Right lung (tissue), 5 donors: ENCODE results near the gene ACOT11. TPM values are rescaled to one million over a fixed set of nuclear protein-coding genes. Genes with fewer than 3 reads are reported as not detected.
"Not testable (repeated sequence)": the region's sequence is repeated elsewhere in the genome, so short reads cannot be mapped to it uniquely, and the experiment has no call there.

Experiments used
- DNase-seq, 2 donors: peaks; one replicate each; pipeline ENCODE4 v3.0.0-alpha.2; 2013
- polyA plus RNA-seq, 5 donors: library from polyadenylated mRNA; unstranded; fragments of 120-200 nt; gene quantifications; one replicate each; pipeline versions ENCODE4 v1.2.1 to v1.2.3, GENCODE V29; 2013; ENCODE audit warnings: inconsistent platforms in 1 of 5, low replicate concordance in 1 of 5; ENCODE audit not compliant: insufficient read length in 5 of 5, insufficient read depth in 1 of 5

The ACOT11 gene
- polyA plus RNA-seq, 5 donors = 8.6 to 15.1 (median 9.9) TPM

DNA sequence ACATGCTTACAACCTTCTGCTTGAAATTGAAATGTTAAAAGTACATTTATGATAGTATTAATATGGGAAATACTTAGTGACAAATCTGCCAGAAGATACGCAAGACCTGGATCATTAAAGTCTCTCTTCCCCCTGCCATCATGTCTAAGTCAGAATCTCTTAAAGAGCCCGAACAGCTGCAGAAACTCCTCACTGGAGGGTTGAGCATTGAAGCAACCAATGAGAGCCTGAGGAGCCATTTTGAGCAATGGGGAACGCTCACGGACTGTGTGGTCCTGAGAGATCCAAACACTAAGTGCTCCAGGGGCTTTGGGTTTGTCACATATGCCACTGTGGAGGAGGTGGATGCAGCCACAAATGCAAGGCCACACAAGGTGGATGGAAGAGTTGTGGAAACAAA, 11.4 kb upstream of the ACOT11 start:
- DNase-seq = not testable (repeated sequence)

- no peak for DNase-seq
These were observed 10.4 kb upstream of the ACOT11 start for GRCh38 chr1:54537611-54538010.

GRCh38 chr1:54538538-54538937, 9.5 kb upstream of the ACOT11 start:
- no peak for DNase-seq

DNA sequence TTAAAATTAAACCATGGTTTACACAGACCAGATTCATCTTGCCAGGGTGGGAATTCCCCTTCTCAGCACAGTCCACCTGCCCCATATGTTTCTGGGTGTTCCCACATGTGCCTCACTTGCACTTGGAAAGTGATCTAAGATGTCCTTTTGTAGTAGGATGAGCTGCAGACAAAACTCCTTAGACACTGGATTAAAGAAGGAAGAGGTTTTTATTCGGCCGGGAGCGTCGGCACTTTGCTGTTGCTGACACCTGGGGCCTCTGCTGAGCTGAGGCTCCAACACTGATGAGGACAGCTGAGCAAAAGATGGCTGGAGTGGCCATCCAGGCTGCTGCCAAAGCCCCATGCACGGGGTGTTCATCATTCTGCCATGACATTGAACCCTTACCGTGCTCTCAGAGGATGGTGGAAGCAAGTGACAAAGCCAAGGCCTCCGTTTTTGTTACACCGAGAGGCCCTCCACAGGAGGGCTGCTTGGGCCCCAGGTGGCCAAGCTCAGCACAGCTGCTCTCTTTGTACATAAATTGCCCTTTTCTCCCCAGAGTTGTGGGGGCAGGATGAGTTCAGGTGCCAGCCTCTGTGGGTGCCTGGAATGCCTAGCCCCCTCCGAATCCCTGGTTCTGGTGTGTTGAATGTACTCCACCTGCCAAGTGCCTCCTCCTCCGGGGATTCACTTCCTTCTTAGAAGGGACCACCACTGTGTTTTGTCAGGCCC, 7.3 kb upstream of the ACOT11 start:
- DNase-seq = no peak

- peak; percentile 67 to 75 for DNase-seq
These were observed 5.7 kb upstream of the ACOT11 start for GRCh38 chr1:54542120-54542961.

DNA sequence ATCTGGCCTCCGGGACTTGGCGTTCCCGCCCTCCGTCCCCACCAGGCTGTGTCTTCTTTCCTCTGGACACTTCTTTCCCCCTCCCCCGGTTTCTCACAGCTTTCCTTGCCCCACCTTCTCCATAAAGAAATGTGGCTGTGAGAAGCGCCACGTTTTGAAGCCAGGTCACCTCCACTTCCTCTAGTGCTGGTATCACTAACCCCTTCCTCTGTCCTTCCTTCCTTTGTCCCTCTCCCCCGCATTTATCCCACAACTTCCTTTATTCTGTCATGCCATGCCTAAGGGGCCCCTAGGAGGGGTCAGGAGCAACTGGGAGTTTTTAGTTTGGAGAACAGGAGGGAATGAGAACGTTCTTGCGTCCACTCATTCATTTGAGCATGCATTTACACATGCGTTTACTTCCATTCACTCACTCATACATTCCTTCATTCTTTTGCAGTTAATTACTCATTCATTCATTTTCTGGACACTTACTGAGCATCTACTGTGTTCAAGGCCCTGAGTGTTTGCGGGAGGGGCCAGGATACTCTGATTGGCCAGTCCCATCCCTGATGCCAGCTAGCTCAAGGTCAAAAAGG, 5.0 kb upstream of the ACOT11 start:
- no peak for DNase-seq

- no peak for DNase-seq
These were observed 4.1 kb upstream of the ACOT11 start for GRCh38 chr1:54543729-54544496.

GRCh38 chr1:54545916-54546635, 2.0 kb upstream of the ACOT11 start:
- DNase-seq = no peak

DNA sequence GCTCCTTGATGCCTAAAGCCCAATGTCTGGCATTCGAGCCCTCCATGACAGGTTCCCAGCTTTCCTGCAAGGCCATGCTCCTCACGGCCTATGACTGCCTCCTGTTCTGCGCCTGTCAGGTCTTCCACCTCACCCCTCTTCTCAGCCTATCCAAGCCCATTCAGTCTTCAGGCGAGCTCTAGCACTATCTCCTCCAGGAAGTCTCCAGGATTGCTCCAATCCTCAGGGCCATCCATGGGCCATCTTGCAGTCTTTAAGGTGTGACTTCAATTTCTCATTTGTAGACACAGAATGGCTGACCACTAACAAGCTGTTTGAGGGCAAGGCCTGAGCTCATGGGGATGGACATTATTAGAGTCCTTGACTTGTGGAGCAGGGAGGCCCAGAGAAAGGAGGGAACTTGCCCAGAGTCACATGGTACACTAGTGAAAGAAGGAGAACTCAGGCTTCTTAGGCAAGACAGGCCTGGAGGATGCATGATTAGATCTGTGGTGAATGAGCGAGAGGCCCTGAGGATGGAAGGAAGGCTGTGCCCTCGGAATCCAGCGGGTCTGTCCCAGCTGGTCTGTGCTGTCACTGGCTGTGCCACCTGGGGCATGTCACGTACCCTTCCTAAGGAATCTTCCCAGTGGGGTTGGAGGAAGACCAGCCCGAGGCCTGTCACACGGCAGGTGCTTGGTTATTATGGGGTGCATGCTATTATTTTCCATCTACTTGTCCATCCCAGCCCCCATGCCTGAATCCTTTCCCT, 1.2 kb upstream of the ACOT11 start:
- no peak for DNase-seq

- DNase-seq = no peak
These were observed 489 bp downstream of the ACOT11 start for GRCh38 chr1:54548389-54549044.

GRCh38 chr1:54549181-54549924, 1.3 kb downstream of the ACOT11 start:
- no peak for DNase-seq

DNA sequence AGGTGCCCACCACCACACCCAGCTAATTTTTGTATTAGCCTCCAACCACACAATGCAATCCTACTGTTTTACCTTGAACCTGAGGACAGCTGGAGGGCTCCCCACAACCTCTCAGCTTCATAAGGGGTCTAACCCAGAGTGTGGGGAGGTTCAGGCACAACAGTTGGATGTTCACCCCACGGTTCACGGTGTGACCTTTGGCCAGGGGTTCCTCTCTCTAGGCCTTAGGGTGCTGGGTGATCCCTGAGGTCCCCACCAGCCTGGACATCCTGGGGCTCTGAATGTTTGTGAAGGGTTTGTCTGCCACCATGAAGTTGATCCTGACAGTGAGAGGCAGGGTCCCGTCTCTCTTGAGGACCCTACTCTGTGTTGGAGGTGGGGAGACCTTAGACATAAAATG, 3.9 kb downstream of the ACOT11 start:
- no peak for DNase-seq

GRCh38 chr1:54553602-54554313, 5.7 kb downstream of the ACOT11 start:
- DNase-seq = no peak

DNA sequence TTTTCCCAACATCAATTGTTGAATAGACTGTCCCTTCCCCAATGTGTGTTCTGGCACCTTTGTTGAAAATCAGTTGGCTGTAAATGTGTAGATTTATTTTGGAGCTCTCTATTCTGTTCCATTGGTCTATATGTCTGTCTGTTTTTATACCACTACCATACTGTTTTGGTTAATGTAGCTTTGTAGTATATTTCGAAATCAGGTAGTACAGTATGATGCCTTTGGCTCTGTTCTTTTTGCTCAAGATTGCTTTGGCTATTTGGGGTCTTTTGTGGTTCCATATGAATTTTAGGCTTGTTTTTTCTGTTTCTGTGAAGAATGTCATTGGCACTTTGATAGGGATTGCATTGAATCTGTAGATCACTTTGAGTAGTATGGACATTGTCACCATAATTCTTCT, 8.1 kb downstream of the ACOT11 start:
- DNase-seq = no peak

GRCh38 chr1:54557671-54558355, 9.8 kb downstream of the ACOT11 start:
- DNase-seq = no peak

GRCh38 chr1:54558434-54559030, 10.5 kb downstream of the ACOT11 start:
- no peak for DNase-seq

DNA sequence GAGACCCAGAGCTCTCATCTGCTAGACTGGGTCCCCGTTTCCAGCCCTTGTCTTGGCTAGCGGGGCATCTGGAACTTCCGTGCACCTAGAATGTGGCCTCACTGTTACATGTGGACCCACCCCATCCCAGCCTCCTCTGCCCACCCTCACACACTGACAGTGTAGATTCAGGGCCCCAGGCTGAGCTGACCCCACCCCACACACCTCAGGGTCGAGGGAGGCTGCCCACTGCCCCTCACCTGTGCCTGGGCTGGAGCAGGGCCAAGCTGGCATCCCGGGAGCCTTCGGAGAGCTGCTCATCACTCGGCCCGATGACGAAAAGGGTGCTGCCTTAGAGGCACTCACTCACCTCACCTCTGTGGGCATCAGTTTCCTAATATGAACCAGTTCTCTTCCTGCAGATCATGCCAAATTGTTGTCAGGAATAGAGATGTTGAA, 11.1 kb downstream of the ACOT11 start:
- no peak for DNase-seq
